ENCODE results near the gene IDS.

The IDS gene

GRCh38 chrX:149453906-149454822 lies 50.9 kb downstream of the IDS start:
- CTCF ChIA-PET = no interaction called here
- POLR2A ChIA-PET (ENCODE audit: low non-redundant PET) = no interaction called here
- DNase-seq (ENCODE audit: low spot score) = no peak

GRCh38 chrX:149453030-149453429 lies 52.1 kb downstream of the IDS start:
- TF ChIP-seq, protein P1, sequence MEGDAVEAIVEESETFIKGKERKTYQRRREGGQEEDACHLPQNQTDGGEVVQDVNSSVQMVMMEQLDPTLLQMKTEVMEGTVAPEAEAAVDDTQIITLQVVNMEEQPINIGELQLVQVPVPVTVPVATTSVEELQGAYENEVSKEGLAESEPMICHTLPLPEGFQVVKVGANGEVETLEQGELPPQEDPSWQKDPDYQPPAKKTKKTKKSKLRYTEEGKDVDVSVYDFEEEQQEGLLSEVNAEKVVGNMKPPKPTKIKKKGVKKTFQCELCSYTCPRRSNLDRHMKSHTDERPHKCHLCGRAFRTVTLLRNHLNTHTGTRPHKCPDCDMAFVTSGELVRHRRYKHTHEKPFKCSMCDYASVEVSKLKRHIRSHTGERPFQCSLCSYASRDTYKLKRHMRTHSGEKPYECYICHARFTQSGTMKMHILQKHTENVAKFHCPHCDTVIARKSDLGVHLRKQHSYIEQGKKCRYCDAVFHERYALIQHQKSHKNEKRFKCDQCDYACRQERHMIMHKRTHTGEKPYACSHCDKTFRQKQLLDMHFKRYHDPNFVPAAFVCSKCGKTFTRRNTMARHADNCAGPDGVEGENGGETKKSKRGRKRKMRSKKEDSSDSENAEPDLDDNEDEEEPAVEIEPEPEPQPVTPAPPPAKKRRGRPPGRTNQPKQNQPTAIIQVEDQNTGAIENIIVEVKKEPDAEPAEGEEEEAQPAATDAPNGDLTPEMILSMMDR (conservative IDR thresholded peaks at IDR 0.05; ENCODE audit: low read depth) = no peak
- ChIA-PET POLR2A (ENCODE audit: low non-redundant PET) (no interaction called here), CTCF (no interaction called here)
- no peak overlapping the region for H3K27ac ChIP-seq
- peak; percentile 43 for DNase-seq (ENCODE audit: low spot score)

More at GRCh38 chrX:149453906-149454822, 50.9 kb downstream of the IDS start:
- no peak overlapping the region for H3K27ac ChIP-seq
- TF ChIP-seq, protein P1 (conservative IDR thresholded peaks at IDR 0.05; ENCODE audit: low read depth) = no peak

DNA sequence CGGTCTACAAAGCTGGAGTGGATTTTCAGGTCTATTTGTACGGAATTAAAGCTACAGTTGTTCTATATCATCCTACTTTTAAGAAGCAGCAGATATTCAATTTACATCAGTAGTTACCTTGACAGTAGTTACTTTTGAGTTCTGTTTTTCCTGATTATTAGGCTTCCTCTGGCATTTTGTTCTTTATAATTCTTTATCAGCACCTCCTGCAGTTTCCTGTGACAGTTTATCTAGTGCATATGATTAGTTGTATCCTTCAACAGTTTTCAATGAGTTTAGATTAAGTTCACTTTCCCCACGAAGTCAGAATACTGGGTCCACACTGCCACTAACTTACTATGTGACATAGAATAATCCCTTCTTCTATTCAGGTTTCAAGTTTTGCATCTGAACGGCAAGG lies 71.7 kb downstream of the IDS start:
- ChIA-PET CTCF (no interaction called here), POLR2A (ENCODE audit: low non-redundant PET) (no interaction called here)
- no peak for DNase-seq (ENCODE audit: low spot score)
- no peak overlapping the region for H3K27ac ChIP-seq
- TF ChIP-seq, protein P1 (conservative IDR thresholded peaks at IDR 0.05; ENCODE audit: low read depth) = no peak

- TF ChIP-seq, protein P1 (conservative IDR thresholded peaks at IDR 0.05; ENCODE audit: low read depth) = no peak
- POLR2A ChIA-PET (ENCODE audit: low non-redundant PET) = no interaction called here
- DNase-seq (ENCODE audit: low spot score) = no peak
- CTCF ChIA-PET = no interaction called here
- no peak overlapping the region for H3K27ac ChIP-seq
Measured at GRCh38 chrX:149433051-149433450, 72.1 kb downstream of the IDS start.

Measured in RWPE1 (cell line).